SK-MEL-5 (cell line): ENCODE data around the gene MOSPD3. TPM values are rescaled to one million over a fixed set of nuclear protein-coding genes. Genes with fewer than 3 reads are reported as not detected.
"Not testable (repeated sequence)": the region's sequence is repeated elsewhere in the genome, so short reads cannot be mapped to it uniquely, and the experiment has no call there.

Experiments
- DNase-seq: peaks from one replicate; pipeline ENCODE4 v3.0.0-alpha.2; 2016; ENCODE audit warnings: low read depth, low spot score
- in situ Hi-C: cut with HindIII; loops from 2 replicates; pipeline ENCODE4 v1.10.0; 2016; ENCODE audit warnings: low sequenced_read_pairs, high pct_unique_total_duplicates, low pct_unique_long_range_greater_than_20kb
- polyA plus RNA-seq, 2 experiments: library from polyadenylated mRNA; depleted of rRNA; stranded (reverse); fragments of >200 nt; gene quantifications; 2 replicates each; pipeline ENCODE4 v1.2.3, GENCODE V29; 2015
- total RNA-seq: library from RNA; depleted of rRNA; stranded (reverse); fragments of >200 nt; shearing (Covaris generic); gene quantifications from 2 replicates; pipeline ENCODE4 v1.2.3, GENCODE V29; 2014; rRNA removed

MOSPD3 gene
- total RNA-seq, result 14.0 and 16.7 TPM in 2 replicates
- 28.9 and 49.1 TPM in 2 replicates for polyA plus RNA-seq (2015; cell fraction: cytosol; rRNA removed)
- polyA plus RNA-seq (2015; cell fraction: nucleus; rRNA removed), result 35.4 and 42.9 TPM in 2 replicates

- in situ Hi-C loops, result no loop called here
- peak; percentile 100 for DNase-seq
Measured at GRCh38 chr7:100611983-100612729, at the start of gene MOSPD3. MOSPD3 (plus strand) TSS chr7:100612540; CDS start chr7:100612792, 252 bp downstream.

GRCh38 chr7:100563100-100563564 is 49.2 kb upstream of the MOSPD3 start:
- in situ Hi-C loops, result no loop called here
- DNase-seq, result no peak

GRCh38 chr7:100563809-100564400 is 48.4 kb upstream of the MOSPD3 start:
- DNase-seq, result peak; percentile 79
- in situ Hi-C loops, result no loop called here

- DNase-seq, in situ Hi-C loops: not testable (repeated sequence)
Measured at GRCh38 chr7:100564405-100564804, 47.9 kb upstream of the MOSPD3 start.

GRCh38 chr7:100565133-100565571 is 47.2 kb upstream of the MOSPD3 start:
- in situ Hi-C loops, result no loop called here
- DNase-seq, result no peak

- in situ Hi-C loops, result no loop called here
- no peak for DNase-seq
Measured at GRCh38 chr7:100566018-100566531, 46.3 kb upstream of the MOSPD3 start.

GRCh38 chr7:100567031-100567730 is 45.2 kb upstream of the MOSPD3 start:
- DNase-seq, result no peak
- in situ Hi-C loops, result no loop called here

- DNase-seq, result no peak
- in situ Hi-C loops, result no loop called here
Measured at GRCh38 chr7:100567751-100568175, 44.6 kb upstream of the MOSPD3 start.

GRCh38 chr7:100568176-100568895 is 44.0 kb upstream of the MOSPD3 start:
- DNase-seq, result no peak
- in situ Hi-C loops, result no loop called here

GRCh38 chr7:100568896-100569844 is 43.2 kb upstream of the MOSPD3 start:
- peak; percentile 46 for DNase-seq
- in situ Hi-C loops, result no loop called here

GRCh38 chr7:100570954-100571828 is 41.1 kb upstream of the MOSPD3 start:
- no peak for DNase-seq
- in situ Hi-C loops, result no loop called here

GRCh38 chr7:100571829-100572116 is 40.6 kb upstream of the MOSPD3 start:
- DNase-seq, result no peak
- in situ Hi-C loops, result no loop called here

- no peak for DNase-seq
- in situ Hi-C loops, result no loop called here
Measured at GRCh38 chr7:100572281-100572948, 39.9 kb upstream of the MOSPD3 start.

- no peak for DNase-seq
- in situ Hi-C loops, result no loop called here
Measured at GRCh38 chr7:100572949-100573675, 39.2 kb upstream of the MOSPD3 start.
